GM11168 (cell line): Measurements from ENCODE around the gene RARB.

Source experiments
- in situ Hi-C: fragments of 300-500 bp; cut with MboI; formaldehyde crosslinking; loops from one replicate; pipeline ENCODE4 v1.12.0; 2022; ENCODE audit warnings: low sequenced_read_pairs; ENCODE audit not compliant: unreplicated experiment

RARB gene

DNA sequence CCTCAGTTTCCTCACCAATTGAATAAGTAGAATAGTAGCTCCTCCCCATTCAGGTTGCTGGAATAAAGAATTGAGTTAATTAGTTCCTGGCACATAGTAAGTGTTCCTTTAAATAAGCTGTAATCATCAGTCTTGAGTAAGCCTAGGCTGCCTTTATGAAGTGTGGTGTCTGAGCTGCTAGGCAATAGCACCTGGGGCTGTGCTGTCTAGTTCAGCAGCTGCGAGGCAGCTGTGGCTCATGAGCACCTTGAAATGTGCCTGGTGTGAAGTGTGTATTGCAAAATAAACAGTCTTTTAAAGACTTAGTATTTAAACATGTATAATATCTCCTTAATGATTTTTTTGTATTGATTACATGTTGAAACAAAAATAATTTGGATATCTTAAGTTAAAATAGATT is 159.0 kb downstream of the RARB start:
- in situ Hi-C loops = loop anchor here (10.0 kb wide), 1 partner anchor 792 kb away; no protein-coding TSS in a partner anchor

DNA sequence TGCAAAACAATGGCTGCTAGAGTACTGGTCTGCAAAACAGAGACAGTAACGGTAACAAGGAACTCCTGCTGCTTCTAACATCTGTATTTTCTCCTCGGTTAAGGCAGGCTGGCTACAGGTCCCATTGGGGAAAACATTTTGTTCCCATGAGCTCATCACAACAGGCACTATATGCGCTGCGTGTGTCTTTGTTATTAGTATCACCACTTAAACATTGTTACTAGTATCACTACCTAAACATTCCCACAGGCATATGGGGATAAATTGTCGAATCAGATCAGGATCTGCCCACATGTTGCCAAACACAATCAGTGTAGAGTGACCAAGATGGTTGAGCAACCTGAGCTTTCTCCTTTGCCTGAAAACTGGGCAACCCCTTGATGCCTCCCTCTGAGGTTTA is 159.5 kb downstream of the RARB start:
- in situ Hi-C loops = loop anchor here (10.0 kb wide), 1 partner anchor 793 kb away; no protein-coding TSS in a partner anchor

DNA sequence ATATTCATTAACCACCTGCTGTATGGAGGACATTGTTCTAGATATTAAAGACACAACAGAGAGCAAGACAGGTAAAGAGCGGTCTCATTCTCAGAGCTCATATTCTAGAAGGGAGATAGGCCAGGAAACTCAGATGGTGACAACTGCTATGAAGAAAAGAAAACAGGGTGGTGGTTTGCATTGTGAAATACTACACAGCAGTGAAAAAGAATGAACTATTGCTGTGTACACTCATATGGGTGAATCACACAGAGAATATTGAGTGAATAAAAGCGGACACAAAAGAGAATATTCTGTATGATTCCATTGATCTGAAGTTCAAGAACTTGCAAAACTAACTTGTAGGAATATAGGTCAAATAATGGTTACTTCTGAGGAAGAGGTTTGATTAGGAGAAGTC is 159.9 kb downstream of the RARB start:
- in situ Hi-C loops = loop anchor here (10.0 kb wide), 1 partner anchor 793 kb away; no protein-coding TSS in a partner anchor

DNA sequence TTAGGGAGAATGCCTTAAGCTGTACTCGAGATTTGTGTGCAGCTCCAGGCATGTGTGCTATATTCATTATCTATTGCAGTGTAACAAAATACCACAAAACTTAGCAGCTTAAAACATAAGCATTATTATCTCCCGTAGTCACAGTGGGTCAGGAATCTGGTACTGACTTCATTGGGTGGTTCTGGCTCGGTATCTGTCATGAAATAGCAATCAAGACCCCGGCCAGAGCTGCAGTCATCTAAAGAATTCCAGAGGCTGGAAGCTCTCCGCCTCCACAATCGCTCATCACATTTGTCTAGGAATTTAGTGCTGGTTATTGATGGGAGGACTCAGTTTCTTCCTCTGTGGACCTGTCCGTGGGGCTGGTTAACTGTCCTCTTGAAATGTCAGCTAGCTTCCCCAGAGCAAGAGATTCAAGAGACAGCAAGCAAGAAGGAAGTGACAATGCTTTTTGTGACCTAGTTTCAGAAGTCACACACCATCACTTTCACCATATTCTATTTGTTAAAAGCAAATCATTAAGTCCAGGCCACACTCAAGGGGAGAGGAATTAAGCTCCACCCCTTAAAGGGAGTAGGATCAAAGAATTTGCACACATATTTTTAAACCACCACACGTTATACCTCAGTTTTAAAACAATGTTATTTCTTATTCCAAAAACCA is 160.5 kb downstream of the RARB start:
- in situ Hi-C loops = loop anchor here (10.0 kb wide), 1 partner anchor 794 kb away; no protein-coding TSS in a partner anchor

DNA sequence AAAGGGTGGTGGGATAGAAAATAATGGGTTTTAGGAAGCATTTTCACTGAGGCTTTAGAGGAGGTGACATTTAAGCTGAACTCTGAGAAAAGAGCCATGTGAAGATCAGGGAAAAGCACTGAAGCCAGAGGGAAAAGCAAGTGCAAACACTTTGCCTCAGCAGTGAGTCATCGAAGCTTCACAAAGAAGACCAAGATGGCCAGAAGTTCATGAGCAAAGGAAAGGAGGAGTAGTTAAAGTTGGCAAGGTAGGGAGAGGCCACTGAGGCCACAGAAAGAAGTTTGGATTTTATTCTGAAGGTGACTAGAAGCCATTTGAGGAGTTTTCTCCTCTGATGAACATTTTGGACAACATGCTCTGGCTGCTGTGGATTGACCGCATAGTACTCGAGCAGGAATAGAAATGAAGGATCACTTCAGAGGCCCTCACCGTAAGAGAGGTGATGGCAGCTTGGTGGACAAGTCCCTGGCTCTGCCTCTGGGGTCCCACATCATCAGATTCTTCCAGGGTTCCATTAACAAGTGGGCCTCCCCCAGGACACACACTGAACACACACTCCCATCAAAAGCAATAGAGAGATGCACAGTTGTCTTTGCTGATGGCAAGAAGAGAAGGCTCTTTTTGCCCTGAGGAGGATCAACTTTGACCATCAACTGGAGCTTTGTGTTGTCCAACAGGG is 161.2 kb downstream of the RARB start:
- in situ Hi-C loops = loop anchor here (10.0 kb wide), 1 partner anchor 794 kb away; no protein-coding TSS in a partner anchor

DNA sequence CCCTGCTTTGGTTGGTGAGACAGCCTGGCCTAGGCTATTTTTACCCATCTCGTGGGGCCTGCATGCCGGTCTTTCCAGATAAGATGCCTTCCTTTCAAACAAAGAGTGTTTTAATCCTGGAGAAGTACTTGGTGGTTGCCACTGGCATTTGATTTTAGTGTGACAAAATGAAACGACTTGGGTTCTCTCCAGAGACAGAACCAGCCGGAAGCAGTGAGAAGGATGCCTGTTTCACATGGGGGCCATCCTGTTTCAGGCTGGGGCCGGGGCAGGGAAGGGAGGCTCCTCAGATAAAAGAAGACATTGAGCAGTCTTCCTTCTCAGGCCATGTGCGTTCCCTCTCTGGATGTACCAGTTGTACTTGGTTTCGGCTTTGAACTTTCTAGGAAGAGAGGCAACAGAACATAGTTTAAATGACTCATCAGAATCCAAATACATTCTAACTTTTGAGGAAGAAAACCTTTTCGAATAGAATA is 161.8 kb downstream of the RARB start:
- in situ Hi-C loops = loop anchor here (10.0 kb wide), 1 partner anchor 795 kb away; no protein-coding TSS in a partner anchor

DNA sequence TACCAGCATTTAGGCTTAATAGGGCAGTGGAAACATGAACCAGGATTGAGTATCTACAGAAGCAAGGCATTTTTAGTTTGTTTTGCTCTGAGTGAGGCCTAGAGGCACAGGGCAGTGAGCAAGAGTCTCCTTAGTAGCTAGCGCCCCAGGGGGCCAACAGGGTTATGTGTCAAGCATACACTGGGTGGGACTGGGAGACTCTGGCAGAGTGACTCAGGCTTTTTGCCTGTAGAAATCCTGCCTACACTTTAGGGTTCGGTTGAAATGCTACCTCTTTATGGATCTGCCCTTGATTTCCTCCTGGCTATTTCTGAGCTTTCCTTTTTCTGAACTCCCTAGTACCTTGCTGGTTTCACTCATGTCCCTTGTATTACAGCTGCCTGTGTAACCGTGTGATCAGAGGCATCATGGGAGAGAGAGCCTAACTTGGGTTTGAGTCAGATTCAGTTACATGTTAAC is 164.5 kb downstream of the RARB start:
- in situ Hi-C loops = no loop called here

DNA sequence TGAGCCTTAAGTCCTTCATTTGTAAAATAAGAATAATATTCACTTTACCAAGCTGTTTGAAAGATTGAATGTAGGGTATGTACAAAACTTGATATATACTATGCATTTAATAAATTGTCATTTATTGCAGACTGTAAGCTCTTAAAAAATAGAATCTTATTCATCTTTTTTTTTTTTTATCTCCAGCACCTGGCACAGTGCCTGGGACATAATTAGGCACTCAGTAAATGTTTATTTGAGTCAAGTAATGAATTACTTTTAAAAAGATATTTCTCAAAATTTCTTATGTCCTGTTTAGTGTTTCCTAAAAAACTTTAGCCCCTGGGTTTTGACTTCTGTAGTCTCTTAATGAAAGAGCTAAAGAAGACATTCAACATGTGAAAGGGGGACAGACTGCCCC is 164.9 kb downstream of the RARB start:
- in situ Hi-C loops = no loop called here

DNA sequence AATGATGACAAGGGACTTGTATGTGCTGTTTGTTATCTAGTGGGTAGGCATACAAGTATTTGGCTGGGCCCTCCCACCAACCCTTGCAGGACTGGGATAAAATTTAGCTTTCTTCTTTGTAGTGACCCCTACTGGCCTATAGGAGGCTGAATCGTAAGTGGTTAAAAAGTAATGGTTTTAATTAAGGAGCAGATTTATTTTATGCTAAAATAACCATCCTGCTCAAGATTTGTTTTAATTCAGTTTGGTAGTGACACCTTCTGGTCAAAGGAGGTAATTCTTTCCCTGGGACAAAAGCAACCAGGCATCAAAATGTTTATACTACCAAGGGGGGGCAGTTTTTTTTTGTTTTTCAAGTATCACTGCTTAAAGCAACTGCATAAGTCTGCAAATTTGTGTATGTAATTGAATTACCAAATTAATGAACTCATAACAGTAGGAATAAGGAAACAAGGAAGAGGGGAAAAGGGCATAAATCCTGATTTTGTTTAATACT is 166.0 kb downstream of the RARB start:
- in situ Hi-C loops = no loop called here

DNA sequence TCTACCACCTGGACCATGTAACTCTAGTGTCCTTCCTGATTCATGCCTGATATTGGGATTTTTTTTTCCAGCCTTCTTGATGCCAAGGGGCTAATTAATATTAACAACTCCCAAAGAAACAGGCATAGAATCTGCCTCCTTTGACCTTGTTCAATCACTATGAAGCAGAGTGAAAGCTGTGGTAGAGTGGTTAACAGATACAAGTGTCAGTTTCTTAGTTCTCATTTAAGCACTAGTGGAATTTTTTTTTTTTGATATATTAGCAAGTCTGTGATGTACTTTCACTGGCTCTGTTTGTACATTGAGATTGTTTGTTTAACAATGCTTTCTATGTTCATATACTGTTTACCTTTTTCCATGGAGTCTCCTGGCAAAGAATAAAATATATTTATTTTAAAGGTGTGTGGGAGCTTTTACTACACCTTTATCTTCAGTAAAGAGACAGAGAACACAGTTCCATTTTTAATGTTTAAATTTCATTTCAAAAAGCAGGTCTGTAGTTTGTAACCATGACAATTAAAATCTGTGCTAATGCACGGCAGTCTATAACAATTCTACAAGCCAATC is 169.6 kb downstream of the RARB start:
- in situ Hi-C loops = no loop called here

DNA sequence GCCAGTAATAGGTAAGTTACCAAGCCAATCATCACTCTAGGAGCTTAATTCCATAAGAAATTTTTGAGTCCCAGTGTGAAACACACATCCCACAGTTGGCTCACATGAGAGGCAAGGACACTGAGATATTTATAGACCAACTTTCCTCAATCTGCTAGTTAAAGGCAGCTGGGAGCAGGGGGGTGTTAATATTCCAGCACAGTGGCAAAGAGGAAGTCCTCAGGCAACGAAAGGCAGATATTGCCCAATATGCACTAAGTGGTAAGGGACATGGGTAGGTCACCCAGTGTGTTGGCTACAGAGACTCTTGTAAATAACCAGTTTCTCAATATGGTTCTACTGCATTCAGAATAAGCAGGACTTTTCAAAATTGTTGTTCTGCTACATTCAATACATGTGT is 175.6 kb downstream of the RARB start:
- in situ Hi-C loops = no loop called here

DNA sequence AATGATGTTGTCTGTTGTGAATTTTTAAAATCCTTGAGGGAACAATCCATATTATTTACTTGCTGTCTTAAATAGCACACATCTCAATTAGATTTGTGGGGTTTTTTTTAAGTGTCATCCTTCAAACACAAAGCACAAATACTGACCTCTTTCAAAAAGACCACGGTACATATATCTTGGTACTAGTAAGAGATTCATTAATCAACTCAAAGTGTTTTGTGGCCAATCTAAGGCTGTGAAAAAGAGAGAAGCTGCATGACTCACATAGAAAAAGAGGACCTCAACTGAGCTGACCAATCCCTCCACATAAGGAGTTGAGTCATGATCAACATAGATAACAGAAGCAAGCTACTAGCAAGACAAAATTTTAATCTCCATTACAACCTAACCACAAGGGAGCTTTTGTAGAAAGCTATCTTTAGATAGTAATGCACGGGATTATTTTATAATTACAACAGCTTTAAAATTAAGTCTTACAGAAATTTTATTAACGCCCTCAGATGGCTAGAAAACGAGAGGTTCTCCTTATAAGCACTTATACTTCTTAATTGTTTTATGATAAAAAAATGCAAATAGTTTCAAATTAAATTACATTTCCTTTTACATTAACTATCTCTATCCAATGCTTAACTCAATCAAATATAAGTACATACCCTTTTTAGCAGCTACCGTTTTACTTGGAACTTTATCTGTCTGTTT is 176.2 kb downstream of the RARB start:
- in situ Hi-C loops = no loop called here

DNA sequence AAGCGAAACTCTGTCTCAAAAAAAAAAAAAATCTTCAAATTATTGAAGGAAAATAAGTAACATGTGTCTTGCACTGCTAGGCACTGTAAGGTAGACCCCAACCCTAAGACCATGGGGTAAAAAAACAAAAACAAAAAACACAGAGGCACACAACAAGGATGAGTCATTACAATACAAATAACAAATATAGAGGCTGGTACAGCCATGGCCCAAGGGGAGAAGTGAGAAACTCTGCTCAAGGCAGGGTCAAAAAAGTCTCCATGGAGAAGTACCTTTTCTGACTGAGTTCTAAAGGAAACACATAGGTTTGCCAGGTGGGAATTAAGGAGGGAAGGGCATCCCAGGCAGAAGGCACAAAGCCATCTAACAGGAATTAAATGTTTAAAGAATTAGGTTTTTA is 182.1 kb downstream of the RARB start:
- in situ Hi-C loops = no loop called here

DNA sequence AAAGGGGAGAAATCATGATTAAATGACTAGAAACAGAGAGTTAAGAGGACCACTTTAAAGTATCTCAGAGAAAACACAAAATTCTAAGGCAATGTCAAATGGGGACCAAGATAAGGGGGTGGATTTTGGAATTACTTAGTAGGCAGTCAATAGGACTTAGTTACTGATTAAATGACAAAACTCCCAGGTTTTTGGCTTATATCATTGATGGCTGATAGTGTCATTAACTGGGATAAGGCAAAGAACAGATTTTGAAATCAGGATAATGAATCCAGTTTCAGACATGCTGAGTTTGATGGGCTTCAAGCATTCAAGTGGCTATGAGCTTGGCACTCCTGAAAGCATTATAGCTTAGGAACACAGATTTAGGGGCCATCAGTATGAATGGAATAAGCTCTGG is 182.7 kb downstream of the RARB start:
- in situ Hi-C loops = no loop called here

DNA sequence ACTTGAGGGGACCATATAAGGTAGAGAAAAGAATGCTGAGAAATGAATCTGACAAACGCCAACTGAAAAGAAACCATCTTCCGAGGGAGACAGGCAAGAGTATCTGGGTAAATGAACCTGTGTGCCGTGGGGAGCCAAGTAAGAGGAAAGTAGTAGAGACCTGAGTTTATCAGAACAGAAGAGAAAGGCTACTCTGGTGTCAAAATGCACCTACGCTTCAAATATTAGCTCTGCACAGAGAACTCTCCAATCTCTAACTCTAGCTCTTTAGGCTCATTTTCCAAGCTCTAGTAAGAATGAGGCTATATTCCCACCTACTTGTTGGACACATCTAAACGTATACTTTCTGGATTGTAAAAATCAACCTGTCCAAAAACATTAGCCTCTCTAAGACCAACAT is 183.1 kb downstream of the RARB start:
- in situ Hi-C loops = no loop called here

DNA sequence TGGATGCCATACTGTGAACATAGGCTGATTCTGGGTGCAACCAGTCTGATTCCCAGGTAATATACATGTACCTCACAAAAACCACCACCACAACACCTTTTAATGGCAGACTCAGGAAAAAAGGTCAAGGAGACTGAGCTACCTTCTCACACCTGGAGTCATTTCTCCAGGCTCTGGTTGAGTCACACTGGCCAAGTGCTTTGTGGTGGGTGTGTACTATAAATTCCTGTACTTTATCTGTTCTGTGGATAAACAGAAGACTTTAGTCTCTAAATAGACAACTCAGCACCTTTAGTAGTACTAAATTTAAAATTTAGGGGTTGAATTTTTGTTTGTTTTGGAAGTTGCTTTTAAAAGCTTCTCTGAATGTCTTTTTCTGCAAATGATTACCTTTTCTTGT is 190.0 kb downstream of the RARB start:
- in situ Hi-C loops = no loop called here

DNA sequence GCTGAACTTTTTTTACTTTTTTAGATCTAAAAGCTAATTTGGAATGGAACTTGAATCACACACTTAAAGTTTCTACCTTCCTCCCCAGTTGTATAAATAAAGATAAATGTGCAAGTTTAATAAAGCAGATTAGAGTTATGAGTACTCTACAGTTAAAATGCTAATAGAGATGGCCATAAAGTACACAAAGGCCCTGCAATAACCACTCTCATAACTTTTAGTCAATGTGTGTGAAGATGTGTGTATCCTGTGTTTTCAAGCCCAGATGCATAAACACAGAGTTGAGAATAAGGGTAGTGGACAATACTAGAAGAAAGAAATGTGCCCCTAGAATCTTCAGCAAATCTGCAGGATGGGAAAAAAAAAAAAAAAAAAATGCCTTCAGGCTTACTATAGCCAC is 191.3 kb downstream of the RARB start:
- in situ Hi-C loops = no loop called here

DNA sequence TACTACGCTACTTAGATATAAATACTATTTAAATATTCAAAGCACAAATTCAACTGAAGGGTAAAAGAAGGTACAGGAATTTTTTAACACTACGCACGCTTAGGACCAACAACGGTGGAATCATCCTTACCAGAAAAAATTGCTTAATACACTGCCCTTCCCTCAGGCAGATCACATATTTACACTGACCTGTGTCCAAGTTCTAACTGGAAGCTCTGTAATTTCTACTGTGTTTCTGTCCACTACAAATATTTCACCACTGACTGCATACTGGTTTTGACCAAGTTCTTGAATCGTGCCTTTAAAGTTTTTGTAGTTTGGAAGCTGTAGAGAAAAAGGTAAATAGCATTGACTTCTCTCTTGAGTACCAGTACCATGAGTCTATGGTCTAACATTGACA is 192.4 kb downstream of the RARB start:
- in situ Hi-C loops = no loop called here

DNA sequence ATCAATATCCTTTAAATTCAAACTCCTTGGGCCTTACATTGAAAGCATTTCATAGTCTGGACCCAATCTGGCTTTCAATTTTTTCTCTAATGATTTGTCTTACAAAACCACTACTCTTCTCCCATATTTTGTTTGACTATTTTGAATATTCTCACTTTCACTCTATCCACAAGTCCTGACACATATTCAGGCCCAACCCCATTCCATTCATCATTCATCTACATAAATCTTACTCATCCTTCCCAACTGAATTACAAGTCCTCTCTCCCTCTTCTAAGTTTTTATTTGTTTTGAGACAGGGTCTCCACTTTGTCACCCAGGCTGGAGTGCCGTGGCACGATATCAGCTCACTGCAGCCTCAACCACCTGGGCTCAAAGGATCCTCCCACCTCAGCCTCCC is 193.0 kb downstream of the RARB start:
- in situ Hi-C loops = no loop called here

DNA sequence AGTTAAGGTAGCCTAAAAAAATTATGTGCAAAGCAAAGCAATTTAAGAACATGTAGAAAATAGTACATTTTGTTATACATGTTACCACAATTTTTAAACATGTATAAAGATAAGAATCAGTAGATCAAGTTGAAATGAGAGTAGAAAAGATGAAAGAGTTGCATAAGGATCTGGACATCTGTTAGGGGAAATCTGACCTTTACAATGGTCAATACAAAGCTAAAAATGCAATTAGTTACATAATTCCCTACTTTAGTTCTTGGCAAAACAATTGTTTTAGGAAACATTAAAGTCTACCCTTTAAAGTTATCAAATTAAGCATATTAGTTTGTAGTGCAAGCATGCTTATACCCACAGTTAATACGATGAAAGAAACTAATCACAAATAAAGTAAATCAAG is 203.9 kb downstream of the RARB start:
- in situ Hi-C loops = no loop called here
